ENCODE results near the gene DTNB.

DNA sequence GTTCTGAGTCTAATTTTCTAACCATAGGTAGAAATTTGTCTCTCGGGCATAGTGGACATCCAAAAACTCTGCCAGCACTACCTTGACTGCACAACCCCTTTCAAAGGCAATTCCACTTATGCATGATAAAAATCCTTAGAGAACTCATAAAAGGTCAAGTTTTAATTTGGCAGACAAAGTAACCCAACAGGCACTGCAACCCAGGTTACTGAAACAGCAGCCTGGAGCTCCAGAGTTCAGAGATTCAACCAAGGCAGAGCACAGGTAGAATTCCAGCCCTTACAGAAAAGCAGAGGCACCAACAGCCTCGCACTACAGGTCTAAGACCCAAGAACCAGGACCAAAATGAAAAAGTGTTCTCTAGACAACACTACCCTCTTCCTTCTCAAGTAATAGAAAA lies 1.8 kb downstream of the DTNB start:
- TF ChIP-seq POLR2AphosphoS5 (IDR thresholded peaks at IDR 0.05) (no peak), POLR2A (IDR thresholded peaks at IDR 0.05) (no peak)
- TF ChIP-seq, protein P1, sequence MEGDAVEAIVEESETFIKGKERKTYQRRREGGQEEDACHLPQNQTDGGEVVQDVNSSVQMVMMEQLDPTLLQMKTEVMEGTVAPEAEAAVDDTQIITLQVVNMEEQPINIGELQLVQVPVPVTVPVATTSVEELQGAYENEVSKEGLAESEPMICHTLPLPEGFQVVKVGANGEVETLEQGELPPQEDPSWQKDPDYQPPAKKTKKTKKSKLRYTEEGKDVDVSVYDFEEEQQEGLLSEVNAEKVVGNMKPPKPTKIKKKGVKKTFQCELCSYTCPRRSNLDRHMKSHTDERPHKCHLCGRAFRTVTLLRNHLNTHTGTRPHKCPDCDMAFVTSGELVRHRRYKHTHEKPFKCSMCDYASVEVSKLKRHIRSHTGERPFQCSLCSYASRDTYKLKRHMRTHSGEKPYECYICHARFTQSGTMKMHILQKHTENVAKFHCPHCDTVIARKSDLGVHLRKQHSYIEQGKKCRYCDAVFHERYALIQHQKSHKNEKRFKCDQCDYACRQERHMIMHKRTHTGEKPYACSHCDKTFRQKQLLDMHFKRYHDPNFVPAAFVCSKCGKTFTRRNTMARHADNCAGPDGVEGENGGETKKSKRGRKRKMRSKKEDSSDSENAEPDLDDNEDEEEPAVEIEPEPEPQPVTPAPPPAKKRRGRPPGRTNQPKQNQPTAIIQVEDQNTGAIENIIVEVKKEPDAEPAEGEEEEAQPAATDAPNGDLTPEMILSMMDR (IDR thresholded peaks at IDR 0.05) = no peak
